ENCODE measurements around the gene PGPEP1. TPM values are rescaled to one million over a fixed set of nuclear protein-coding genes. Genes with fewer than 3 reads are reported as not detected.

The PGPEP1 gene
- total RNA-seq, 1 donor from 2014 or later, result 38.8 TPM

GRCh38 chr19:18368504-18369222 is 28.3 kb downstream of the PGPEP1 start:
- TF ChIP-seq CTCF (IDR thresholded peaks at IDR 0.05; ENCODE audit: borderline replicate concordance), result no peak
- Histone ChIP-seq H3K4me3 (no peak overlapping the region), H3K4me1 (peaks cover 36% of the 10 kb centered on the region), H3K36me3 (peaks cover 2% of the 10 kb centered on the region), H3K27ac (replicated peaks) (peak overlapping the region; percentile 16), H3K27me3 (ENCODE audit: low read depth) (no peaks in the 10 kb centered on the region), H3K9me3 (replicated peaks) (no peaks in the 10 kb centered on the region)
- no peak for DNase-seq
- intact Hi-C loops (cut with micrococcal nuclease), result no loop called here

GRCh38 chr19:18373407-18373891 is 33.1 kb downstream of the PGPEP1 start:
- no peak for TF ChIP-seq CTCF (IDR thresholded peaks at IDR 0.05; ENCODE audit: borderline replicate concordance)
- H3K4me3 ChIP-seq, result no peak overlapping the region
- intact Hi-C loops (cut with micrococcal nuclease), result no loop called here
- peak overlapping the region; percentile 86 for H3K27ac ChIP-seq (replicated peaks)
- no peaks in the 10 kb centered on the region for H3K9me3 ChIP-seq (replicated peaks)
- no peaks in the 10 kb centered on the region for H3K27me3 ChIP-seq (ENCODE audit: low read depth)
- DNase-seq, result no peak
- peaks cover 29% of the 10 kb centered on the region for H3K4me1 ChIP-seq
- no peaks in the 10 kb centered on the region for H3K36me3 ChIP-seq

- Histone ChIP-seq H3K4me1 (peaks cover 29% of the 10 kb centered on the region), H3K36me3 (no peaks in the 10 kb centered on the region), H3K9me3 (replicated peaks) (no peaks in the 10 kb centered on the region), H3K4me3 (peak overlapping the region; percentile 12), H3K27me3 (ENCODE audit: low read depth) (no peaks in the 10 kb centered on the region), H3K27ac (replicated peaks) (peak overlapping the region; percentile 86)
- intact Hi-C loops (cut with micrococcal nuclease), result no loop called here
- DNase-seq, result peak; percentile 90
- TF ChIP-seq CTCF (IDR thresholded peaks at IDR 0.05; ENCODE audit: borderline replicate concordance), result no peak
Measured at GRCh38 chr19:18373892-18374629, 33.7 kb downstream of the PGPEP1 start.

- Histone ChIP-seq H3K27me3 (ENCODE audit: low read depth) (no peaks in the 10 kb centered on the region), H3K36me3 (no peaks in the 10 kb centered on the region), H3K4me1 (peaks cover 43% of the 10 kb centered on the region), H3K9me3 (replicated peaks) (no peaks in the 10 kb centered on the region), H3K27ac (replicated peaks) (no peak overlapping the region), H3K4me3 (no peak overlapping the region)
- intact Hi-C loops (cut with micrococcal nuclease), result no loop called here
- no peak for TF ChIP-seq CTCF (IDR thresholded peaks at IDR 0.05; ENCODE audit: borderline replicate concordance)
- no peak for DNase-seq
Measured at GRCh38 chr19:18377026-18377425, 36.6 kb downstream of the PGPEP1 start.

GRCh38 chr19:18379803-18380747 is 39.7 kb downstream of the PGPEP1 start:
- H3K9me3 ChIP-seq (replicated peaks), result no peaks in the 10 kb centered on the region
- no peak for TF ChIP-seq CTCF (IDR thresholded peaks at IDR 0.05; ENCODE audit: borderline replicate concordance)
- intact Hi-C loops (cut with micrococcal nuclease), result no loop called here

More at GRCh38 chr19:18379803-18380747, 39.7 kb downstream of the PGPEP1 start:
- peaks cover 2% of the 10 kb centered on the region for H3K27me3 ChIP-seq (ENCODE audit: low read depth)
- no peaks in the 10 kb centered on the region for H3K36me3 ChIP-seq
- peak overlapping the region; percentile 75 for H3K27ac ChIP-seq (replicated peaks)
- peak; percentile 86 for DNase-seq
- H3K4me1 ChIP-seq, result peaks cover 20% of the 10 kb centered on the region
- no peak overlapping the region for H3K4me3 ChIP-seq
